ENCODE results near the gene GLCE.

Gene GLCE

GRCh38 chr15:69271217-69271616 is 110.8 kb downstream of the GLCE start:
- Mint-ChIP-seq H3K9me3 (no peaks in the 10 kb centered on the region), H3K36me3 (peaks cover 5% of the 10 kb centered on the region), H3K4me3 (no peak overlapping the region), H3K27ac (no peak overlapping the region), H3K4me1 (peaks cover 5% of the 10 kb centered on the region), H3K27me3 (no peaks in the 10 kb centered on the region)
- no peak for DNase-seq (ENCODE audit: low spot score in 2 of 2)
- ATAC-seq (ENCODE audit: low read depth) = no peak

GRCh38 chr15:69272139-69272538 is 111.7 kb downstream of the GLCE start:
- Mint-ChIP-seq H3K27me3 (peaks cover 2% of the 10 kb centered on the region), H3K4me3 (no peak overlapping the region), H3K4me1 (peaks cover 5% of the 10 kb centered on the region), H3K9me3 (no peaks in the 10 kb centered on the region), H3K27ac (no peak overlapping the region), H3K36me3 (peaks cover 5% of the 10 kb centered on the region)
- no peak for DNase-seq (ENCODE audit: low spot score in 2 of 2)
- no peak for ATAC-seq (ENCODE audit: low read depth)

GRCh38 chr15:69272891-69273290 is 112.5 kb downstream of the GLCE start:
- Mint-ChIP-seq H3K27me3 (peaks cover 2% of the 10 kb centered on the region), H3K27ac (no peak overlapping the region), H3K4me3 (no peak overlapping the region), H3K36me3 (peaks cover 5% of the 10 kb centered on the region), H3K4me1 (peaks cover 5% of the 10 kb centered on the region), H3K9me3 (no peaks in the 10 kb centered on the region)
- no peak for DNase-seq (ENCODE audit: low spot score in 2 of 2)
- no peak for ATAC-seq (ENCODE audit: low read depth)

- Mint-ChIP-seq H3K9me3 (no peaks in the 10 kb centered on the region), H3K4me3 (no peak overlapping the region), H3K4me1 (peaks cover 5% of the 10 kb centered on the region), H3K27me3 (peaks cover 9% of the 10 kb centered on the region), H3K27ac (no peak overlapping the region), H3K36me3 (no peaks in the 10 kb centered on the region)
- DNase-seq (ENCODE audit: low spot score in 2 of 2) (no peak), ATAC-seq (ENCODE audit: low read depth) (no peak)
Measured at GRCh38 chr15:69275074-69275670, 114.7 kb downstream of the GLCE start.

- H3K4me3 Mint-ChIP-seq = no peak overlapping the region
- DNase-seq (ENCODE audit: low spot score in 2 of 2) (no peak), ATAC-seq (ENCODE audit: low read depth) (no peak)
- H3K27me3 Mint-ChIP-seq = peaks cover 9% of the 10 kb centered on the region
- H3K36me3 Mint-ChIP-seq = no peaks in the 10 kb centered on the region
- H3K4me1 Mint-ChIP-seq = peaks cover 5% of the 10 kb centered on the region
- no peaks in the 10 kb centered on the region for H3K9me3 Mint-ChIP-seq
- no peak overlapping the region for H3K27ac Mint-ChIP-seq
Measured at GRCh38 chr15:69275933-69276560, 115.6 kb downstream of the GLCE start.

GRCh38 chr15:69277316-69277715 is 116.9 kb downstream of the GLCE start:
- DNase-seq (ENCODE audit: low spot score in 2 of 2) (no peak), ATAC-seq (ENCODE audit: low read depth) (no peak)
- H3K4me3 Mint-ChIP-seq = no peak overlapping the region
- H3K9me3 Mint-ChIP-seq = no peaks in the 10 kb centered on the region
- H3K27ac Mint-ChIP-seq = no peak overlapping the region
- peaks cover 5% of the 10 kb centered on the region for H3K4me1 Mint-ChIP-seq
- H3K36me3 Mint-ChIP-seq = no peaks in the 10 kb centered on the region
- peaks cover 13% of the 10 kb centered on the region for H3K27me3 Mint-ChIP-seq

GRCh38 chr15:69279636-69280035 is 119.2 kb downstream of the GLCE start:
- Mint-ChIP-seq H3K9me3 (no peaks in the 10 kb centered on the region), H3K27me3 (peaks cover 14% of the 10 kb centered on the region), H3K4me1 (peaks cover 5% of the 10 kb centered on the region), H3K36me3 (no peaks in the 10 kb centered on the region), H3K4me3 (no peak overlapping the region), H3K27ac (no peak overlapping the region)
- no peak for DNase-seq (ENCODE audit: low spot score in 2 of 2)
- no peak for ATAC-seq (ENCODE audit: low read depth)

GRCh38 chr15:69280783-69281182 is 120.3 kb downstream of the GLCE start:
- no peaks in the 10 kb centered on the region for H3K4me1 Mint-ChIP-seq
- DNase-seq (ENCODE audit: low spot score in 2 of 2) (no peak), ATAC-seq (ENCODE audit: low read depth) (no peak)
- no peak overlapping the region for H3K4me3 Mint-ChIP-seq
- peaks cover 14% of the 10 kb centered on the region for H3K27me3 Mint-ChIP-seq
- H3K27ac Mint-ChIP-seq = no peak overlapping the region
- no peaks in the 10 kb centered on the region for H3K36me3 Mint-ChIP-seq
- H3K9me3 Mint-ChIP-seq = no peaks in the 10 kb centered on the region

GRCh38 chr15:69282104-69282743 is 121.8 kb downstream of the GLCE start:
- no peak overlapping the region for H3K27ac Mint-ChIP-seq
- H3K9me3 Mint-ChIP-seq = no peaks in the 10 kb centered on the region
- ATAC-seq (ENCODE audit: low read depth) (no peak), DNase-seq (ENCODE audit: low spot score in 2 of 2) (no peak)
- peaks cover 12% of the 10 kb centered on the region for H3K27me3 Mint-ChIP-seq
- H3K4me1 Mint-ChIP-seq = no peaks in the 10 kb centered on the region
- H3K36me3 Mint-ChIP-seq = no peaks in the 10 kb centered on the region
- no peak overlapping the region for H3K4me3 Mint-ChIP-seq

- Mint-ChIP-seq H3K27ac (no peak overlapping the region), H3K4me1 (no peaks in the 10 kb centered on the region), H3K4me3 (no peak overlapping the region), H3K36me3 (no peaks in the 10 kb centered on the region), H3K9me3 (no peaks in the 10 kb centered on the region), H3K27me3 (peaks cover 8% of the 10 kb centered on the region)
- DNase-seq (ENCODE audit: low spot score in 2 of 2) = no peak
- ATAC-seq (ENCODE audit: low read depth) = no peak
Measured at GRCh38 chr15:69285834-69286233, 125.4 kb downstream of the GLCE start.

- ATAC-seq (ENCODE audit: low read depth) = no peak
- peaks cover 4% of the 10 kb centered on the region for H3K27me3 Mint-ChIP-seq
- H3K4me1 Mint-ChIP-seq = no peaks in the 10 kb centered on the region
Measured at GRCh38 chr15:69288011-69288410, 127.6 kb downstream of the GLCE start.

GRCh38 chr15:69288531-69289341 is 128.3 kb downstream of the GLCE start:
- DNase-seq (ENCODE audit: low spot score in 2 of 2) (no peak), ATAC-seq (ENCODE audit: low read depth) (no peak)
- H3K27me3 Mint-ChIP-seq = peaks cover 4% of the 10 kb centered on the region
- H3K4me3 Mint-ChIP-seq = no peak overlapping the region
- no peaks in the 10 kb centered on the region for H3K9me3 Mint-ChIP-seq
- H3K27ac Mint-ChIP-seq = no peak overlapping the region
- H3K36me3 Mint-ChIP-seq = no peaks in the 10 kb centered on the region
- H3K4me1 Mint-ChIP-seq = no peaks in the 10 kb centered on the region

More at GRCh38 chr15:69288011-69288410, 127.6 kb downstream of the GLCE start:
- DNase-seq (ENCODE audit: low spot score in 2 of 2) = no peak
- Mint-ChIP-seq H3K9me3 (no peaks in the 10 kb centered on the region), H3K4me3 (no peak overlapping the region), H3K36me3 (no peaks in the 10 kb centered on the region), H3K27ac (no peak overlapping the region)

- DNase-seq (ENCODE audit: low spot score in 2 of 2) = no peak
- H3K4me3 Mint-ChIP-seq = no peak overlapping the region
- H3K36me3 Mint-ChIP-seq = no peaks in the 10 kb centered on the region
- no peak for ATAC-seq (ENCODE audit: low read depth)
- H3K27me3 Mint-ChIP-seq = peaks cover 4% of the 10 kb centered on the region
- H3K9me3 Mint-ChIP-seq = no peaks in the 10 kb centered on the region
- H3K27ac Mint-ChIP-seq = no peak overlapping the region
- H3K4me1 Mint-ChIP-seq = no peaks in the 10 kb centered on the region
Measured at GRCh38 chr15:69289342-69290146, 129.1 kb downstream of the GLCE start.

Data from memory B cell (primary cell).